Measurements from ENCODE around the gene ZNF629.

ZNF629 gene

DNA sequence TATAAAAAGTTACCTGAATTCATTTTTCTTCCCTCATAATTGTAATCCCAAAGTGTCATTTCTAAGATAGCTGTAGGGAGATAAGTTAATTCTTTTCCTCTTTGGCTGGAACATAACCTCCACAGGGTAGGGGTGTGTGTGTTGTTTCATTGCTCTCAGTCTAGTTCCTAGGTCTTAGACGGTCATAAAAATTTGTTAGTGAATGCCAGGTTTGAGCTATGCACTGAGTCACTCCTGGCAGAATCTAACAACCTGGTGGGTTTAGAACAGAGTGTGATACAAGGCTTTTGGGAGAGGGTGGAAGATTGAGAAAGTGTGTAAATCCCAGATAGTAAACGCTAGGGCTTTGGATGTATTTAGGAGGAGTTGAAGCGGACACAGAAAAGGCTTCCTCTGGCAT, 39.7 kb downstream of the ZNF629 start:
- DNase-seq = no peak

DNA sequence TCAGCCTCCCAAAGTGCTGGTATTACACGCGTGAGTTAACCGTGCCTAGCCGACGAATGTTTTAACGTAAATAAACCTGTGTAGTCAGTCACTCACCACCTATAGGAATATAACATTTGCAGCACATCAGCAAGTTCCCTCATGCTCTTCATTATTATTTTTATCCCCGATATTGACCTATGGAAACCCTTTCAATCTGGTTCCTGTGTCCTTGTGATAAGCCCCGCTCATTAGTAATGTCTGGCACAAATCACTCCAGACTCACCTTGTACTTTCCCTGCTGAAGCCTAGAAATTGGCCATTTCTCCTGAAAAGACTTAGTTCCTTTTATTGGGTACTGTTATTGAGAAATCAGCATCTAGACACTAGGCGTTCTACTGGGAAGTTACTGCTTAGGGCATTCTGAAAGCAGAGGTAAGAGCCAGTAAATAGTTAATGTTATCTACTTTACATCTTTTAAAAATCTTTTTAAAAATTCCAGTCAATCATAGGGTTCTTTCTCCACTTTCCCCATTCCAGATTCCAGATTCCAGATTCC, 40.3 kb downstream of the ZNF629 start:
- no peak for DNase-seq

GRCh38 chr16:30745082-30745481, 41.9 kb downstream of the ZNF629 start:
- DNase-seq = no peak

- no peak for DNase-seq
Observed at GRCh38 chr16:30744183-30744582, 42.8 kb downstream of the ZNF629 start.

DNA sequence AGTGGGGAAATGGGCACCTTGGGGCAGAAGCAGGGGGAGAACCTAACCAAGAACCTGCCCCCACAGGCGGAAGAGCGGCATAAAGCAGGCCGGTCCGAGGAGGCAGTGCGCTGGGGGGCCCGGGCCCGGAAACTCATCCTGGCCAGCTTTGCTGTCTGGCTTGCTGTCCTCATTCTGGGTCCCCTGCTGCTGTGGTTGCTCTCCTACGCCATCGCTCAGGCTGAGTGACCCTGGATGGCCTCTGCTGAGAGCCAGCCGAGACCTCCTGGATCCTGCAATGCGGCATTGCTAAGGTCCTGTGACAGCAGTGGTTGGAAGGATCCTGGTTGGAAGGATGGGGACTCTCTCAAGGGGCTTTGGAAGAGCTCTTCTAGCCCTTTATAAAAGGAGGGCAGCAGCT, 43.3 kb downstream of the ZNF629 start:
- DNase-seq = no peak

- DNase-seq = no peak
Observed at GRCh38 chr16:30741461-30741914, 45.5 kb downstream of the ZNF629 start.

DNA sequence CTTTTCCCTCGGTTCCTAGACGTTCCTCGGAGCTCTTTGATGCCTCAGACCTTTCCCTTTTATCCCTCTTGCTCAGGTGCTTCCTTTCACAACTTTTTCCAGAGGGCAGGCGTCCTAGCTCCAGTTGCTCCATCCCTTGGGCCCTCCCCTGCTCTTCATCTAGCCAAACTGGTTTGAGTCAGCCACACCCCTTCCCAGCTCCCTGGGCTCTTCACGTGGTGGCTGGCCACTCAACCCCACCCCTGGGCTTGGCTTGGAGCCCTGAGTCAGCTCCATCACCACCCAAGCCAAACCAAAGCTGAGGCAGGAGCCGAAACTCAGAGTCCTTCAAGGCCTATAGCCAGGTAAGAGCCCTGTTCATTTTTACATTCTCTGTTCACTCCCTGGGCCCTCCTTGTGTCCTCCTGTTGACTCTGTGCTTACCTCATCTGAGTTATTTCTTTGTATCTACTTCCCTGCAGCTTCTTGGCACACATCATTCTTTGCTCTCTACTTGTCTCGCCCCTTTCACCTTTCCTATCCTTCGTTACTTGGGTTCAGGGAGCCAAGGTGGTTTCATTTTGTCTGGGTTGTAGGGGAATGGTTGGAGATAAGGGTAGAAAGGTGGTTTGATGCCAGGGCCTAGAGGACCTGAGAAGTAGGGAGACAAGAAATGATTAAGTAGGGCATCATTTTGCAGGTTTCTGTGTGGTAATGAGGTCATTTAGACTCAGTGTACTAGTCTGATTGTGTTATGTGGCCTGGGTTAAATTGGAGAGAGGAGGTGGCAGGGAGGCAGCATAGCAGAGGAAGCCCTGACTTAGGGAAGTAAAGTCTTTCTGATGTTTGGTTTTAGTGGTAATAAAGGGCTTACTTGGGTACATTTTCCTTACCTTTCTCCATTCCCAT, 46.4 kb downstream of the ZNF629 start:
- DNase-seq = no peak

DNA sequence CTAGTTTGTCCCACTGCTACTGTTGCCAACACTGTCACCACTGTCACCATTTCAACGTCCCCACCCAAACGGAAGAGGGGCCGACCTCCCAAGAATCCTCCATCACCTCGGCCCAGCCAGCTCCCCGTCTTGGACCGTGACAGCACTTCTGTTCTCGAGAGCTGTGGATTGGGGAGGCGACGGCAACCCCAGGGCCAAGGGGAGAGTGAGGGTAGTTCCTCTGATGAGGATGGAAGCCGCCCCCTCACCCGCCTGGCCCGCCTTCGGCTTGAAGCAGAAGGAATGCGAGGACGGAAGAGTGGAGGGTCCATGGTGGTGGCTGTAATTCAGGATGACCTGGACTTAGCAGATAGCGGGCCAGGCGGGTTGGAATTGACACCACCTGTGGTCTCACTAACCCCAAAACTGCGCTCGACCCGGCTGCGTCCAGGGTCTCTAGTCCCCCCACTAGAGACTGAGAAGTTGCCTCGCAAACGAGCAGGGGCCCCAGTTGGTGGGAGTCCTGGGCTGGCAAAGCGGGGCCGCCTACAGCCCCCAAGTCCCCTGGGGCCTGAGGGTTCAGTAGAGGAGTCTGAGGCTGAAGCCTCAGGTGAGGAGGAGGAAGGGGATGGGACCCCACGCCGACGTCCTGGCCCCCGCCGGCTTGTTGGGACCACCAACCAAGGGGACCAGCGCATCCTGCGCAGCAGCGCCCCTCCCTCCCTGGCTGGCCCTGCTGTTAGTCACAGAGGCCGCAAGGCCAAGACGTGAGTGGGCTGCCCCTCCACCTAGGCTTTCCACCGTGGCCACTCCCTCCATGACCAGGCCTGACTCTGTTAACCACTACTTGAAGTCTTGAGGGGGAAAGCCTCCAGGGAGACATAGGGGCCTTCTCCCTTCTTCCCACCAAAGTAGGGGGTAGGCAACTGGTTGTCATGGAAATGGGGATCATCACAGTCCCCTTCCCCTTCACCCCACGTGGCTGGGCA, 47.7 kb downstream of the ZNF629 start:
- DNase-seq = no peak

- no peak for DNase-seq
Observed at GRCh38 chr16:30737794-30738648, 49.0 kb downstream of the ZNF629 start.

GRCh38 chr16:30736995-30737793, 49.8 kb downstream of the ZNF629 start:
- DNase-seq = no peak

GRCh38 chr16:30731411-30731810, 55.6 kb downstream of the ZNF629 start:
- no peak for DNase-seq

DNA sequence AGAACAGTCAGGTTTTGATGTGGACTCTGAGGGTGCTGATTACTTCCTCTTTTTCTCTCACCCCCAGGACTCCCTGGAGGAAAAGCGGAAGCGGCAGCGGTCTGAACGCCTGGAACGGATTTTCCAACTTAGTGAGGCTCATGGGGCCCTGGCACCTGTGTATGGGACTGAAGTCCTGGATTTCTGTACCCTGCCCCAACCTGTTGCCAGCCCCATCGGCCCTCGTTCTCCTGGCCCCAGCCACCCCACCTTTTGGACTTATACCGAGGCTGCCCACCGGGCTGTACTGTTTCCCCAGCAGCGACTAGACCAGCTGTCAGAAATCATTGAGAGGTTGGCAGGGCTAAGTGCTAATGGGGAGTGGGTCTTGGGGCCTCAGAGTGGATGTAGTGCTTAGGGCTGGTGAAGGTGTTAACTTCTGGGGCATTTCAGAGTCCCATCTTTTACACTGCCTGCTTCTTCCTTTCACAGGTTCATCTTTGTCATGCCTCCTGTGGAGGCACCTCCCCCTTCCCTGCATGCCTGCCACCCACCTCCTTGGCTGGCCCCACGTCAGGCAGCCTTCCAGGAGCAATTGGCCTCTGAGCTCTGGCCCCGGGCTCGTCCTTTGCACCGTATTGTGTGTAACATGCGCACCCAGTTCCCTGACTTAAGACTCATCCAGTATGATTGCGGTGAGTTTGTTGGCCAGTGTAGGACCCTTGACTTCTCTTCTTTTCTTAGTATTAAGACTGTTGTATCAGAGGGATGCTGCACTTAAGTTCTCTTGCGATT, 57.9 kb downstream of the ZNF629 start:
- DNase-seq = no peak

Data from NCI-H1417 treated with DMSO at 0.1 percent for 48 hours (cell line).